Chondrocyte (in vitro differentiated cells): Measurements from ENCODE around the gene SPACA6. TPM values are rescaled to one million over a fixed set of nuclear protein-coding genes. Genes with fewer than 3 reads are reported as not detected.

Experiments used
- DNase-seq: peaks from one replicate; pipeline ENCODE4 v3.0.0; 2021; ENCODE audit warnings: mixed read lengths, low spot score
- H3K27ac Mint-ChIP-seq: one replicate; pipeline ENCODE4 v1.8.0; 2021; ENCODE audit warnings: mild to moderate bottlenecking, moderate library complexity, mixed read lengths; ENCODE audit not compliant: unreplicated experiment
- H3K27me3 Mint-ChIP-seq: 2 replicates; pipeline ENCODE4 v1.8.0; 2021; ENCODE audit warnings: low read depth, mixed read lengths
- H3K36me3 Mint-ChIP-seq: 2 replicates; pipeline ENCODE4 v1.8.0; 2021; ENCODE audit warnings: low read depth, mixed read lengths
- H3K4me1 Mint-ChIP-seq: 2 replicates; pipeline ENCODE4 v1.8.0; 2021; ENCODE audit warnings: low read depth, mild to moderate bottlenecking, mixed read lengths
- H3K4me3 Mint-ChIP-seq: one replicate; pipeline ENCODE4 v1.8.0; 2021; ENCODE audit warnings: mild to moderate bottlenecking, moderate library complexity, mixed read lengths; ENCODE audit not compliant: unreplicated experiment
- H3K9me3 Mint-ChIP-seq: 2 replicates; pipeline ENCODE4 v1.8.0; 2021; ENCODE audit warnings: low read depth, mixed read lengths
- total RNA-seq: library from RNA; stranded (reverse); gene quantifications from 3 replicates; pipeline ENCODE4 v1.2.1, GENCODE V29; 2021
- TF ChIP-seq, protein P1 (sequence below): fragments of 200-600 bp; sonication (generic); IDR thresholded peaks from 2 replicates; pipeline ENCODE4 v1.5.0; 2021; ENCODE audit warnings: antibody characterized with exemption, mild to moderate bottlenecking, moderate library complexity

Gene SPACA6
- total RNA-seq, 1 donor from 2014 or later, result 20.4 TPM

DNA sequence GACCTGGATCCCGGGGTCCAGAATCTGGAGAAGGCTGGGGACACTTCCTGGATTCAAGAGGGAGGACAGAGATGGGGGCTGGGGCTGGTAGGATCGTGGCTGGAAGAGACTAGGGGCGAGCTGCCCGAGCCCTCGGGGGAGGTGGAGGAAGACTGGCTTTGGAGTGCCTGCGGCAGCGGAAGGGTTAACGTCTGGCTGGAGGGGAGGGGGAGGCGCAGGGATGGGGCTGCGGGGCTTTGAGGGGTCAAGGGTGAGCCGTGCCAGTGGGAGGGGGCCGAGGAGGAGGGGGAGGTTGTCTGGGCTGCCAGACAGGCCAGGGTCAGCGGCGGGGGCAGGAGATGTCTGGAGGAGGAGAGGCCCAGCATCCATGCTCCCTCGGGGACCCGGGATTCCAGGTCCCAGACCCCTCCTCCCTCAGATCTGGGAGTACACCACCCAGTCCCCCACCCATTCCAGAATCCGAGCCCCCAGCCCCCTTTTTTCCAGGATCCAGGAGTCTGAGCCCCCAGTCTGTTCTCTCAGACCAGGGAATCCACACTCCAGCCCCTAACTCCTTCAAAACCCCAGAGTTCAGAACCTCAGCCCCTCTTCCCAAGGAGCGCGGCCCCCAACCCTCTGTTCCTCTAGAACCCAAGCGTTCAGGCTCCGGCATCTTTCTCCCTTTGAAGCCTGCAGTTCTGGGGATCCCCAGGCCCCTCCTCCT lies 3.2 kb upstream of the SPACA6 start:
- peaks cover 57% of the 10 kb centered on the region for H3K4me1 Mint-ChIP-seq
- peak; percentile 85 for DNase-seq
- H3K27me3 Mint-ChIP-seq, result no peaks in the 10 kb centered on the region
- peak overlapping the region; percentile 88 for H3K4me3 Mint-ChIP-seq
- no peaks in the 10 kb centered on the region for H3K9me3 Mint-ChIP-seq
- H3K36me3 Mint-ChIP-seq, result peaks cover 19% of the 10 kb centered on the region
- TF ChIP-seq, protein P1, sequence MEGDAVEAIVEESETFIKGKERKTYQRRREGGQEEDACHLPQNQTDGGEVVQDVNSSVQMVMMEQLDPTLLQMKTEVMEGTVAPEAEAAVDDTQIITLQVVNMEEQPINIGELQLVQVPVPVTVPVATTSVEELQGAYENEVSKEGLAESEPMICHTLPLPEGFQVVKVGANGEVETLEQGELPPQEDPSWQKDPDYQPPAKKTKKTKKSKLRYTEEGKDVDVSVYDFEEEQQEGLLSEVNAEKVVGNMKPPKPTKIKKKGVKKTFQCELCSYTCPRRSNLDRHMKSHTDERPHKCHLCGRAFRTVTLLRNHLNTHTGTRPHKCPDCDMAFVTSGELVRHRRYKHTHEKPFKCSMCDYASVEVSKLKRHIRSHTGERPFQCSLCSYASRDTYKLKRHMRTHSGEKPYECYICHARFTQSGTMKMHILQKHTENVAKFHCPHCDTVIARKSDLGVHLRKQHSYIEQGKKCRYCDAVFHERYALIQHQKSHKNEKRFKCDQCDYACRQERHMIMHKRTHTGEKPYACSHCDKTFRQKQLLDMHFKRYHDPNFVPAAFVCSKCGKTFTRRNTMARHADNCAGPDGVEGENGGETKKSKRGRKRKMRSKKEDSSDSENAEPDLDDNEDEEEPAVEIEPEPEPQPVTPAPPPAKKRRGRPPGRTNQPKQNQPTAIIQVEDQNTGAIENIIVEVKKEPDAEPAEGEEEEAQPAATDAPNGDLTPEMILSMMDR, result no peak
- H3K27ac Mint-ChIP-seq, result peak overlapping the region; percentile 94

DNA sequence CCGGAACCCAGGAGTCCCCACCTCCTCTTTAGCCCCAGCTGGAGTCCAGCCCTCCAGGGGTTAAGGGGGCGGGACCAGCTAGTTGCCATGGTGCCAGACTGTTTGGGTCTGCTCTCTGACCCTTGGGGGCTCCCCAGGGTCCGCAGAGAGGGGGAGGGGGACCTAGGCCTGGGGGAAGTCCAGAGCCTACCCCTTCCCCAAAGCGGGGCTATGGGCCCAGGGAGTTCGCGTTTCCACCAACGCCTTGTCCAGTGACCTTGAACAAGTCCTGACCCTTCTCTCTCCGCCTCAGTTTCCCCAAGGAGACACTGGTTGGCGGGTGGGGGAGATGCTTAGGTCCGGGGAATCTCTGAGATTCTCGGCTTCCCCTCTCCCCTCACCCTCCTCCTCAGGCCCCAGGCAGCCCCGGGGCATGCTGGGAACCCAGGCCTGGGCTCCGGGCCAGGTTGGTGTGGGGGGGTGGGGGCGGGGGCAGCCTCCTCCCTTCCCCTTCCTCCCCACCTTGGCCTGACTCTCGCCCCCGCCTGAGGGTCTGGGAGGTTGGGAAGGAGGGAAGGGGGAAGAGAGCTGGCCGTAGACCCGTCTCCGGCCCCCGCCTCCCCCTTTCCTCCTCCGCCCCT lies 2.6 kb upstream of the SPACA6 start:
- TF ChIP-seq, protein P1, result no peak
- Mint-ChIP-seq H3K9me3 (no peaks in the 10 kb centered on the region), H3K36me3 (peaks cover 22% of the 10 kb centered on the region), H3K27ac (peak overlapping the region; percentile 94), H3K27me3 (no peaks in the 10 kb centered on the region), H3K4me3 (peak overlapping the region; percentile 88), H3K4me1 (peaks cover 61% of the 10 kb centered on the region)
- DNase-seq, result peak; percentile 90

DNA sequence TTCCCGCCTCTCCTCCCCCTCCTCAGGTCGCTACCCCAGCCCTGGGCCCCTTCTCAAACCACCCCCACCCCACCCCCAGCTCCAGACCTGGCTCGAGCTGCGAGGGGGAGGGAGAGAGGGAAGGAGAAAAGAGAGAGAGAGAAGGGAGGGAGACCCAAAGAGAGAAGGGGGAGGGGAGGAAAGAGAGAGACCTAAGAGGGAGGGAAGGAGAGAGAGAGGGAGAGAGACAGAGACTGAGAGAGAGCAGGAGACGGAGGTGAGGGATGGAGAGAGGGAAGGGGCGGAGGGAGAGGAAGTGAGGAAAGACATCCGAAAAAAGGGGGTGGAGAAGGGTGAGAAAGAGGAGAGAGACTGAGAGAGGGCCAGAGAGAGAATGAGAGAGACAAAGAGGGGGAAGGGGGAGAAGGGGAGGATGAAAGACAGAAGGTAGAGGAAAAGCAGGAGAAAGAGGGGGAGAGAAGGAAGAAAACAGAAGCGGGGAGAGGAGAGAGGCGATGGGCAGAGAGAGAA lies 2.0 kb upstream of the SPACA6 start:
- DNase-seq, result no peak
- H3K4me1 Mint-ChIP-seq, result peaks cover 66% of the 10 kb centered on the region

DNA sequence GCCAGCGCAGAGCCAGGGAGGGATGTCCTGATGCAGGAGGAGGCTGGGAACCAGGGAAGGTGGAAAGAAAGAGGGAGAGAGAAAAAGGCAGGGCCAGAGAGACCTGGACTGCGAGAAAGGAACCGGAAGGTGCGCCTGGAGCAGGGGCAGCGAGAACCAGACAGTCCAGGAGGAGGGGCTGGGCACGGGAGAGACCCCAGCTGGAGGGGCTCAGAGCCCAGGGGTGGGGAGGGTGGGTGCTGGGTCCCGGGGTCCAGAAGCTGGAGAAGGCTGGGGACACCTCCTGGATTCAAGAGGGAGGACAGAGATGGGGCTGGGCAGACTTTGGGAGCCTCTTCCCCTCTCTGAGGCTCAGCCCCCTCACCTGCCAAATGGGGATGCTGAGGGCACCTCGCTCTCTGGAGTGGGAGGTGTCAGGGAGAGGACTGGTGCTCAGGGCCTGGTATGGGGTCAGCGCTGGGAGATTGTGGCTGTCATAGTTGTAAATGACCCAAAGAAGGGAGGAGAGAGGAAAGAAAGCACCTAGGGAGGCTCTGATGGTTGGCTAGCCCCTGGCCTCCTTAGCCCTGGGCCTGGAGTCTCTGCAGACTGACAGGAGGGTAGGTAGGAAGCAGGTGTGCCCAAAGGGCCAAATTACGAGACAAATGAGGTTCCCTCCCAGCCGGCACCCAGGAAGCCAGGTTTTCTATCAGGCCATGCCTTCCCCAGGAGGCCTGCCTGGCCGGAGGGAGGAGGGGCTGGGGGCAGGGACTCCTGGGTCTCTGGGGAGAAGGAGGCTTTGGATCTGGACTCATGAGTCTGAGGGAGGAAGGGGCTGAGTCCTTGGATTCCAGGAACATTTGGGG lies 1.3 kb upstream of the SPACA6 start:
- Mint-ChIP-seq H3K27ac (peak overlapping the region; percentile 89), H3K27me3 (no peaks in the 10 kb centered on the region), H3K4me3 (peak overlapping the region; percentile 88), H3K9me3 (no peaks in the 10 kb centered on the region), H3K4me1 (peaks cover 64% of the 10 kb centered on the region), H3K36me3 (peaks cover 31% of the 10 kb centered on the region)
- TF ChIP-seq, protein P1, result no peak
- DNase-seq, result no peak

More for the DNA sequence above, 2.0 kb upstream of the SPACA6 start:
- Mint-ChIP-seq H3K4me3 (peak overlapping the region; percentile 88), H3K36me3 (peaks cover 28% of the 10 kb centered on the region), H3K9me3 (no peaks in the 10 kb centered on the region), H3K27me3 (no peaks in the 10 kb centered on the region), H3K27ac (peak overlapping the region; percentile 89)
- TF ChIP-seq, protein P1, result no peak

DNA sequence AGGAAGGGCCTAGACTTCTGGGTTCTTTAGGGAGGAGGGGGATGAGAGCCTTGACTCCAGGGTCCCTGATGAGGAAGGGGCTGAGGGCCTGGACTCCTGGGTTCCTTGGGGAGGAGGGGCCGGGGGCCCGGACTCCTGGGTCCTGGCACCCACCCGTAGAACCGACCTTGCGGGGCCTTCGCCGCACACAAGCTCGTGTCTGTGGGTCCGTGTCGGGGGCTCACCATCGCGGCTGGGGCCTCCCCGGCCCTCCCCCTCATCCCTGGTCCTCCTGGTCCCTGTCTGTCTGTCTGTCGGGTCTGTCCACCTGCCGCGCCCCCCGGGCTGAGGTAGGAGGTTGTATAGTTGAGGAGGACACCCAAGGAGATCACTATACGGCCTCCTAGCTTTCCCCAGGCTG lies 662 bp upstream of the SPACA6 start:
- Mint-ChIP-seq H3K4me1 (peaks cover 66% of the 10 kb centered on the region), H3K4me3 (peak overlapping the region; percentile 88), H3K27me3 (no peaks in the 10 kb centered on the region), H3K36me3 (peaks cover 37% of the 10 kb centered on the region), H3K9me3 (no peaks in the 10 kb centered on the region), H3K27ac (peak overlapping the region; percentile 83)
- TF ChIP-seq, protein P1, result no peak
- DNase-seq, result no peak
